Kidney (tissue), 14 donors: ENCODE measurements around the gene SNTN. TPM values are rescaled to one million over a fixed set of nuclear protein-coding genes. Genes with fewer than 3 reads are reported as not detected.
"Not testable (repeated sequence)": the region's sequence is repeated elsewhere in the genome, so short reads cannot be mapped to it uniquely, and the experiment has no call there.

Source experiments
- DNase-seq, 5 donors: peaks; one replicate each; pipeline ENCODE4 v3.0.0-alpha.2; 2013 to 2020
- FAIRE-seq: peaks from 2 replicates; lab custom pipeline; 2012; peaks lifted over from hg19 to GRCh38; lab: Jason Lieb, UNC
- H3K27ac ChIP-seq, 2 donors: one replicate each; pipeline ENCODE4 v1.7.0; 2013; ENCODE audit warnings: low read depth in 2 of 2, low read length in 2 of 2, inconsistent platforms in 1 of 2
- H3K27me3 ChIP-seq: one replicate; pipeline ENCODE4 v1.7.1; 2013; ENCODE audit warnings: low read length, inconsistent platforms; ENCODE audit not compliant: control insufficient read depth, insufficient read depth
- H3K36me3 ChIP-seq, 3 donors: one replicate each; pipeline versions ENCODE4 v1.7.0 to v1.7.1; 2013; ENCODE audit warnings: low read length in 3 of 3, control low read depth in 1 of 3, inconsistent platforms in 1 of 3; ENCODE audit not compliant: insufficient read depth in 3 of 3, control insufficient read depth in 2 of 3
- H3K4me1 ChIP-seq, 3 donors: one replicate each; pipeline versions ENCODE4 v1.7.0 to v1.7.1; 2013; ENCODE audit warnings: low read length in 3 of 3, inconsistent platforms in 1 of 3, low read depth in 1 of 3; ENCODE audit not compliant: control insufficient read depth in 2 of 3, insufficient read depth in 2 of 3
- H3K4me3 ChIP-seq, 3 donors: one replicate each; pipeline versions ENCODE4 v1.7.0 to v1.8.1; 2013; ENCODE audit warnings: low read length in 3 of 3, control low read depth in 1 of 3, inconsistent platforms in 1 of 3
- H3K9ac ChIP-seq, 3 donors: one replicate each; pipeline versions ENCODE4 v1.7.0 to v1.7.1; 2013; ENCODE audit warnings: low read length in 3 of 3, control low read depth in 1 of 3, inconsistent platforms in 1 of 3
- H3K9me3 ChIP-seq, 3 donors: one replicate each; pipeline versions ENCODE4 v1.7.0 to v1.7.1; 2013; ENCODE audit warnings: low read length in 3 of 3, control low read depth in 1 of 3, inconsistent platforms in 1 of 3; ENCODE audit not compliant: control insufficient read depth in 2 of 3, insufficient read depth in 1 of 3
- intact Hi-C: fragments of 100-400 bp; cut with DNase I; formaldehyde crosslinking; loops from one replicate; pipeline ENCODE4 v1.11.1; 2022
- polyA plus RNA-seq: library from polyadenylated mRNA; stranded (reverse); fragments of 350-450 nt; fragmentation: Illumina TruSeq; extraction: RNeasy Lipid Tissue Mini Kit (QIAGEN cat#74804); gene quantifications from one replicate; pipeline ENCODE4 v1.2.3, GENCODE V29; 2014; ENCODE audit warnings: low read depth, low replicate concordance; ENCODE audit not compliant: insufficient read depth
- total RNA-seq: library from RNA; stranded (reverse); fragmentation: NEBNext Ultra II Directional; extraction: Animal tissue kit (Norgen Biotek cat#: 25700); gene quantifications from one replicate; pipeline ENCODE4 v1.2.1, GENCODE V29; 2021
- TF ChIP-seq, protein P1 (sequence below): IDR thresholded peaks from 3 replicates; pipeline ENCODE4 v1.5.1; 2012; ENCODE audit warnings: mild to moderate bottlenecking, moderate library complexity, borderline replicate concordance; ENCODE audit not compliant: insufficient read depth; ENCODE audit errors: extremely low read depth
- donor health status: control.
- donor health status: control.
- donor health status: control.
- donor health status: control.
- donor health status: control.
- donor health status: DM: yes; HTN: yes; CAD: no.
- donor health status: Normal renal cell carcinoma (clear cell type).

SNTN gene
- total and polyA plus RNA-seq, 2 donors from 2014 or later: not detected

DNA sequence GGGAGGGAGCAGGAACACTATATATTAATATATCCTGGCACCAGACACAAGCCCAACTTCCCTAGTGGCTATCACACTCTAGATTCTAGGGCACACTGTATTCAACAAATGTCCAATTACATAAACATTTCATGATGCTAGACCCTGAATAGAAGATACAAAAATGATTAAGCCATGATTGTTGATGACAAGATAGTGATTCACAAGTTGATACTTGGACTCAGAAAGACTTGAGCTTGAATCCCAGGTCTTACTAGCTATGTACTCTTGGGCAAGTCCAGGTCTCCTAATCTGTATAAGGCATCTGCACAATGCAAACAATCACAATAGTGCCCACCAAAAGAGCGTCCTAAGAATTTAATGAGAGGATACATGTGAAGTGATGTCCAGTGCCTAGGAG lies 10.0 kb upstream of the SNTN start:
- Histone ChIP-seq H3K27me3 (no peaks in the 10 kb centered on the region), H3K4me1 (no peaks in the 10 kb centered on the region), H3K9me3 (no peaks in the 10 kb centered on the region), H3K4me3 (no peak overlapping the region), H3K9ac (no peak overlapping the region), H3K36me3 (no peaks in the 10 kb centered on the region), H3K27ac (no peak overlapping the region)
- FAIRE-seq (no peak), DNase-seq (no peak)
- intact Hi-C loops: no loop called here
- TF ChIP-seq, protein P1, sequence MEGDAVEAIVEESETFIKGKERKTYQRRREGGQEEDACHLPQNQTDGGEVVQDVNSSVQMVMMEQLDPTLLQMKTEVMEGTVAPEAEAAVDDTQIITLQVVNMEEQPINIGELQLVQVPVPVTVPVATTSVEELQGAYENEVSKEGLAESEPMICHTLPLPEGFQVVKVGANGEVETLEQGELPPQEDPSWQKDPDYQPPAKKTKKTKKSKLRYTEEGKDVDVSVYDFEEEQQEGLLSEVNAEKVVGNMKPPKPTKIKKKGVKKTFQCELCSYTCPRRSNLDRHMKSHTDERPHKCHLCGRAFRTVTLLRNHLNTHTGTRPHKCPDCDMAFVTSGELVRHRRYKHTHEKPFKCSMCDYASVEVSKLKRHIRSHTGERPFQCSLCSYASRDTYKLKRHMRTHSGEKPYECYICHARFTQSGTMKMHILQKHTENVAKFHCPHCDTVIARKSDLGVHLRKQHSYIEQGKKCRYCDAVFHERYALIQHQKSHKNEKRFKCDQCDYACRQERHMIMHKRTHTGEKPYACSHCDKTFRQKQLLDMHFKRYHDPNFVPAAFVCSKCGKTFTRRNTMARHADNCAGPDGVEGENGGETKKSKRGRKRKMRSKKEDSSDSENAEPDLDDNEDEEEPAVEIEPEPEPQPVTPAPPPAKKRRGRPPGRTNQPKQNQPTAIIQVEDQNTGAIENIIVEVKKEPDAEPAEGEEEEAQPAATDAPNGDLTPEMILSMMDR: no peak

DNA sequence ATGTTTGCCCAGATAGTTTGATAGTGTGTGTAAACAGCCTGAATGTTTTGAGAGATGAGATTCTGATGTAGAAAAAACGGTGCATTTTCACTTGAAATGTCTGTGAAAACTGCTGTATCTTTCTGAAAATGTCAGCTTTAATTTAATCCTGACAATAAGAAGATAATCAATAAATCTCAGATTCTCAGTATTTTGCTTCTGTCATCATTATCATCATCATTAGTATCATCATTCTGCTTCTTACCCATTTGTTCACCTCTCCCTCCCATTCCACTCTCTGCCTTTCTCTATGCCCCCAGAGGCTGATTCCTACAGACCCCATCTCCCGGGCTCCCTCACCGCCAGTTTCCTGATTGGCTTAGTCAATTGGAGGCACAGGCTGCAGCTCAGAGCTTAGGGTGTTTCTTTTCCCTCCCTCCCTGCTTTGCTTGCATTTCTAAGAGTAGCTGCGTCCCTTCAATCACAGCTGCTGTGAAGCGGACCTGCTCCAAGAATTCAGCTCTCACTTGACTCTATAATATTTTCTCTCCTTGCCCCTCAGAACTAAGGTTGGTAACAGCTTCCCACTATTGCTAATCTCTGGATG lies 8.2 kb upstream of the SNTN start:
- Histone ChIP-seq H3K27me3 (no peaks in the 10 kb centered on the region), H3K36me3 (no peaks in the 10 kb centered on the region), H3K9ac (no peak overlapping the region), H3K4me1 (no peaks in the 10 kb centered on the region), H3K4me3 (no peak overlapping the region), H3K9me3 (no peaks in the 10 kb centered on the region), H3K27ac (no peak overlapping the region)
- FAIRE-seq: no peak
- intact Hi-C loops: no loop called here
- DNase-seq: no peak
- TF ChIP-seq, protein P1: no peak

DNA sequence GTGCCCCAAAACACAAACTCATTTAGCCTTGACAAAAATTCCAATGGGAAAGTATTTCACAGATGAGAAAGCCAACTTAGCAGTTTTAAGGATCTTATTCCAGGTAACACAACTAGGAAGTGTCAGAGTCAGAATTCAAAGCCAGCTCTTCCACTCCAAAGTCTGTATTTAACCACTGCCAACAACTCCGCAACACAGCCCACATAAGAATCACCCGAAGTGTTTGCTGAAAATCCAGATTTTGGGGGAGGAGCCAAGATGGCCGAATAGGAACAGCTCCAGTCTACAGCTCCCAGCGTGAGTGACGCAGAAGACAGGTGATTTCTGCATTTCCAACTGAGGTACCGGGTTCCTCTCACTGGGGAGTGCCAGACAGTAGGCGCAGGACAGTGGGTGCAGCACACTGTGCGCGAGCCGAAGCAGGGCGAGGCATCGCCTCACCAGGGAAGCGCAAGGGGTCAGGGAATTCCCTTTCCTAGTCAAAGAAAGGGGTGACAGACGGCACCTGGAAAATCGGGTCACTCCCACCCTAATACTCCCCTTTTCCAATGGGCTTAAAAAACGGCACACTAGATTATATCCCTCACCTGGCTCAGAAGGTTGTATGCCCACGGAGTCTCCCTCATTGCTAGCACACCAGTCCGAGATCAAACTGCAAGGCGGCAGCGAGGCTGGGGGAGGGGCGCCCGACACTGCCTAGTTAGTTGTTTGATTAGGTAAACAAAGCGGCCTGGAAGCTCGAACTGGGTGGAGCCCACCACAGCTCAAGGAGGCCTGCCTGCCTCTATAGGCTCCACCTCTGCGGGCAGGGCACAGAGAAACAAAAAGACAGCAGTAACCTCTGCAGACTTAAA lies 7.3 kb upstream of the SNTN start:
- H3K9ac ChIP-seq, FAIRE-seq, H3K27me3 ChIP-seq, H3K4me1 ChIP-seq, intact Hi-C loops, H3K9me3 ChIP-seq, H3K36me3 ChIP-seq, H3K27ac ChIP-seq, H3K4me3 ChIP-seq: not testable (repeated sequence)
- peak in 3 of 5 donors; percentile 14 to 50 (median 23) for DNase-seq

DNA sequence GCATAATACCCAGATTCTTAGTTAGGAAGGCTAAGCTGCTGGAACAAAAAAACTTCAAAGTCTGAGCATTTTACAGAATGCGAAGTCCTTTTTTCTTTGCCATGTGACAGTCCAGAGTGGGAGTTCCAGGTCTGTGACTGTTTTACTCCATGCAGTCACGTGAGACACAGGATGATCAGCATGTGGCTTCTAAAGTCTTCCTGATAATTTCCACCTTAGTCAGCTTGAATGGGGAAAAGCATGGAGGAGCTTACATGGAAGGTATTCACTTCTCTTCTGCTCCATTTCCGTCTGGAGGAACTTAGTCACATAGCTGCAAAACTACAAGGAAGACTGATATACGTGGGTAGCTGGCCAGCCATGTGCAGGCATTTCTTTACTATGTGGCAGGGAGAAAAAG lies 1.7 kb downstream of the SNTN start:
- H3K9ac ChIP-seq: no peak overlapping the region
- no peak overlapping the region for H3K27ac ChIP-seq
- intact Hi-C loops: no loop called here
- no peaks in the 10 kb centered on the region for H3K36me3 ChIP-seq
- no peaks in the 10 kb centered on the region for H3K4me1 ChIP-seq
- H3K9me3 ChIP-seq: no peaks in the 10 kb centered on the region
- no peak for FAIRE-seq
- TF ChIP-seq, protein P1: no peak
- H3K27me3 ChIP-seq: no peaks in the 10 kb centered on the region
- no peak overlapping the region for H3K4me3 ChIP-seq
- no peak for DNase-seq
